ENCODE measurements around the gene RETREG2.

Gene RETREG2

DNA sequence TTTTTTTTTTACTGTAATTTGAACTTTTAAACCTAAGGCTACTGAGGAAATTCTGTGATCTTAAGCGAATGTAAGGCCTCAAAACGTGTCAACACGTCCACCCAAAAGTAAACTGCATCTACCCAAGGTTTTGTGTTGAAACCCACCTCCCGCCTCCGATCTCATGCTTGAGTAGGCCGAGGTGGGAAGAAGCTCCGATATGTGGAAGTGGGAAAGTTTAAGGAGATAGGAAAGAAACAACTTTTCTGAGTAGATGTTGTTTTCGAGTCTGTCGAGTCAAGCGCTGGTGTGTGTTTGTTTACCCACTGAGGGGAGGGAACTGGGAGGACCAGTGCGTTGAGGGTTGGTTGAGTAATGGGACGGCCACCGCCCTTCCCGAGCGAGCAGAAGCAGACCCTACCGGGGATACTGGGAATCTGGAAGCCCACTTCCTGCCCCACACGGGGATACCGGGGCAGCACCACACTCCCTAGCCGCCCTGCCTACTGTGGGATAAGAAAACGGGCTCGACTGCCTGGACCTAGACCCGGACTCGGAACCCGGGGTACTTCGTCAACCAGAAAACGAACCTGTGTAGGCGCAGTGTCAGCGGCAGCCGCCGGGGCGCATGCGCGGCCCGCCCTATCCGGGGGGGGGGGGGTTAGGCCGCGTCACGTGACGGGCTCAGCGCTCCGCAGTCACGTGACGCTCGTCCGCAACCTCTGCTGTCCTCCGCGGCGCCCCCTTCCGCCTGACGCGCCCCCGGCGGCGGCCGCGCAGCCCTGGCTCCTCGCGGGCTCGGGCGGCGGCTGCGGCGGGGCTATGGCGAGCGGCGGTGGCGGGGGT, at the start of gene RETREG2:
Gene RETREG2, plus strand, starts transcription at position 724 of the 825 bp plus-strand sequence. Its CDS starts 78 bp downstream, at position 802.
- H3K27ac Mint-ChIP-seq, result peak within 1 kb of the TSS; percentile 91
- H3K4me1 Mint-ChIP-seq (ENCODE audit: low read depth), result peaks cover 61% of the 10 kb centered on the region
- H3K9me3 Mint-ChIP-seq, result no peaks in the 10 kb centered on the region
- H3K36me3 Mint-ChIP-seq (ENCODE audit: low read depth), result peaks cover 35% of the 10 kb centered on the region
- H3K4me3 Mint-ChIP-seq, result peak within 1 kb of the TSS; percentile 88
- H3K27me3 Mint-ChIP-seq, result no peaks in the 10 kb centered on the region

DNA sequence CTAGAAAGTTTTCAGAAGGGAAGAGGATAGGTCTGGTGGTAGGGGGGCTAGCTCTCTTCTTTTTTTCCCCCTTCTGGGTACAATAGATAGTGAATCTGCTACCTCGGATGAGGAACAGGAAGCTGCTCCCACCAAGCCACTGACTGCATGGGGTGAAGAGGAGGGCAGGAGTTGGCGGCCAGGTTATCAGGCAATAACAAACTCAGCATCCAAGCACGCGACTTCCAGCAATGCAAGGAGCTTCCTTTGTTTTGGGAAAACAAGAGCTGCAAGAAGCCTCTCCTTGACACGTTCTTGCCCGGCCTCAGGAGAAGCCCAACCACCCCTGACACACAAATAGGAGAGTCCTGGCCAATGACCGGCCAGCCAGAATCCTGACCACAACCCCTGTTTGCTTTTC, 49.7 kb upstream of the RETREG2 start:
- Mint-ChIP-seq H3K27ac (no peak overlapping the region), H3K27me3 (no peaks in the 10 kb centered on the region), H3K36me3 (ENCODE audit: low read depth) (peaks cover 9% of the 10 kb centered on the region), H3K9me3 (no peaks in the 10 kb centered on the region), H3K4me1 (ENCODE audit: low read depth) (peaks cover 25% of the 10 kb centered on the region), H3K4me3 (no peak overlapping the region)

GRCh38 chr2:219129589-219129988, 48.5 kb upstream of the RETREG2 start:
- H3K27me3 Mint-ChIP-seq, result no peaks in the 10 kb centered on the region
- H3K4me3 Mint-ChIP-seq, result no peak overlapping the region

GRCh38 chr2:219131327-219131726, 46.7 kb upstream of the RETREG2 start:
- Mint-ChIP-seq H3K4me1 (ENCODE audit: low read depth) (no peaks in the 10 kb centered on the region), H3K36me3 (ENCODE audit: low read depth) (peaks cover 5% of the 10 kb centered on the region), H3K27me3 (no peaks in the 10 kb centered on the region), H3K4me3 (no peak overlapping the region), H3K27ac (no peak overlapping the region), H3K9me3 (no peaks in the 10 kb centered on the region)

More at GRCh38 chr2:219129589-219129988, 48.5 kb upstream of the RETREG2 start:
- Mint-ChIP-seq H3K4me1 (ENCODE audit: low read depth) (peaks cover 15% of the 10 kb centered on the region), H3K27ac (no peak overlapping the region), H3K9me3 (no peaks in the 10 kb centered on the region), H3K36me3 (ENCODE audit: low read depth) (peaks cover 9% of the 10 kb centered on the region)

DNA sequence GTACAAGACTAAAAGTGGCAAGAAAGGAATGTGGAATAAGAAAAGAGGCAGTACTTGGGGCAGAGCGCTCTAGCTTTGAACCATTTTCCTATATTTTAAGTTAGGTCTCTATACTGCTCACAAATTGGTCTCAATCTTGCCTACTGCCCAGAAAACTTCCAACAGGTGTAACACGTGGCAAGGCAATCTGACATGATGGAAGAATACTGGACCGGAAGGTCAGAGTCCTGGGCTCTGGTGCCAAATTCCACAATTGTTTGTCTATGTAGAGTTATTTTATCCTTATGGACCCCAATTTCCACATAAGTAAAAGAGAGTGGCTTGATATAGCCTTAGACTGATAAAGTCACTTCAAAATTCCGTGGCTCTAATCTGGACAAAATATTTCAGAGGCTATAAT, 46.3 kb upstream of the RETREG2 start:
- no peaks in the 10 kb centered on the region for H3K9me3 Mint-ChIP-seq
- H3K4me3 Mint-ChIP-seq, result no peak overlapping the region
- H3K36me3 Mint-ChIP-seq (ENCODE audit: low read depth), result peaks cover 5% of the 10 kb centered on the region
- H3K27ac Mint-ChIP-seq, result no peak overlapping the region
- no peaks in the 10 kb centered on the region for H3K27me3 Mint-ChIP-seq
- H3K4me1 Mint-ChIP-seq (ENCODE audit: low read depth), result no peaks in the 10 kb centered on the region

DNA sequence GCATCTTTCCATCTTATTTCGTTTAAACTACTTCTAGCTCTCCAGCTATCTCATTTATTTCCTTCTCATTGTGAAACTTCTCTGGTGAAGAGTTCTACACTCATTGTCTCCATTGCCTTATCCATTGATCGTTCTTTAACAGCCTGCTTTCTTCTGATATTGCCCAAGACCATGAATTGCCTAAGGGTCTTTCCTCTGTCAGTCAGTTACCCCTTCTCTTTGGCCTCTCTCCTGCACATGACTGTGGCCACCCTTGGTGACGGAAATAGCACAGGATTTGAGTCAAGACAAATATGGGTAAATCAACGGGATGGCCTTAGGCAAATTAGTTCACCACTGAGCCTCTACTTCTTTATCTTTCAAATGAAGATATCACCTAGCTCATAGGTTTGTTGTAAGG, 44.1 kb upstream of the RETREG2 start:
- no peaks in the 10 kb centered on the region for H3K27me3 Mint-ChIP-seq
- H3K27ac Mint-ChIP-seq, result no peak overlapping the region
- H3K36me3 Mint-ChIP-seq (ENCODE audit: low read depth), result peaks cover 9% of the 10 kb centered on the region
- H3K4me1 Mint-ChIP-seq (ENCODE audit: low read depth), result no peaks in the 10 kb centered on the region
- H3K9me3 Mint-ChIP-seq, result no peaks in the 10 kb centered on the region
- no peak overlapping the region for H3K4me3 Mint-ChIP-seq

DNA sequence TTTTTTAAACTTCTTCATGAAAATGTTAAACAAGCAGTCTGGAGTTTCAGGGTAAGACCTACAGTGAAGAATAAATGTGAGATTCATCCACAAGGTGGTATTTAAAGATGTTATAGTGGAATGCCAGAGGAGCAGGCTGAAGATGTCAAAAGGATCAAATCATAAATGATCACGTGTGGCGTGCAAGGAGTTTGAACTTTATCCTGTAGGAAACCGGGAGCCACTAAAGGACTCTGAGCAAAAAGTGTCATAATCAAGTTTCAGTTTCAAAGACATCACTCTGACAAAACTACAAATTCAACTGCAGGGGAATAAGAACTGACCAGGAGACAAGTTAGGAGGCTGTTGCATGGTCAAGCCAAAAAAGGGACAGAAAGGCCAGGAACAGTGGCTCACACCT, 37.4 kb upstream of the RETREG2 start:
- Mint-ChIP-seq H3K36me3 (ENCODE audit: low read depth) (peaks cover 47% of the 10 kb centered on the region), H3K9me3 (no peaks in the 10 kb centered on the region), H3K4me1 (ENCODE audit: low read depth) (no peaks in the 10 kb centered on the region), H3K27me3 (no peaks in the 10 kb centered on the region), H3K4me3 (no peak overlapping the region), H3K27ac (no peak overlapping the region)

- H3K9me3 Mint-ChIP-seq, result no peaks in the 10 kb centered on the region
- no peak overlapping the region for H3K4me3 Mint-ChIP-seq
- H3K27me3 Mint-ChIP-seq, result no peaks in the 10 kb centered on the region
- H3K36me3 Mint-ChIP-seq (ENCODE audit: low read depth), result peaks cover 55% of the 10 kb centered on the region
- no peak overlapping the region for H3K27ac Mint-ChIP-seq
- no peaks in the 10 kb centered on the region for H3K4me1 Mint-ChIP-seq (ENCODE audit: low read depth)
Observed at GRCh38 chr2:219142329-219142728, 35.7 kb upstream of the RETREG2 start.

GRCh38 chr2:219149667-219150066, 28.4 kb upstream of the RETREG2 start:
- Mint-ChIP-seq H3K4me3 (no peak overlapping the region), H3K27me3 (no peaks in the 10 kb centered on the region), H3K36me3 (ENCODE audit: low read depth) (peaks cover 49% of the 10 kb centered on the region), H3K4me1 (ENCODE audit: low read depth) (no peaks in the 10 kb centered on the region), H3K9me3 (no peaks in the 10 kb centered on the region), H3K27ac (no peak overlapping the region)

DNA sequence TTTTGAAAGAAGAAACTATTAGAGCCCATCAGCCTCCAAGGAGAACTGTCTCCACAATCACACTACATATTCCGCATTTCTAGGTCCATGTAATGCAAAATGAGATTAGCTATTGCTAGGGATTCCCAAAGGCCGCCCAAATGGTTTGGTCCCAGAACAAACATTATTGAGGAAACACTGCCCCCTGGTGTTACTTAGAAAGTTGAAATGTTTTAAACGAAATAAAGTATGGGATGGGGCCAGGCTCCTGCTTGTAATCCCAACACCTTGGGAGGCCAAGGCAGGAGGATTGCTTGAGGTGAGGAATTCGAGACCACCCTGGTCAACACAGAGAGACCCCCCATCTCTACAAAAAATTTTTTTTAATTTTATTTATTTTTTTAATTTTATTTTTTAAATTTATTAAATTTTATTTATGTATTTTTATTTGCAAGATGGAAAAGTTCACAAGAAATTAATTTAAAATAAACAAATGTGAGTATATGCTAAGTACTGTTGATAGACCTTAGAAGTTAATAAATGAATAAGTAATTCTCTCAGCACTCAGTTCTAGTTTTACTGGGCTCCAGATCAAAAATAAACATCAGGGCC, 22.9 kb upstream of the RETREG2 start:
- no peaks in the 10 kb centered on the region for H3K9me3 Mint-ChIP-seq

GRCh38 chr2:219157396-219157795, 20.7 kb upstream of the RETREG2 start:
- no peak overlapping the region for H3K4me3 Mint-ChIP-seq
- peaks cover 20% of the 10 kb centered on the region for H3K36me3 Mint-ChIP-seq (ENCODE audit: low read depth)
- H3K27me3 Mint-ChIP-seq, result no peaks in the 10 kb centered on the region
- no peak overlapping the region for H3K27ac Mint-ChIP-seq
- peaks cover 17% of the 10 kb centered on the region for H3K4me1 Mint-ChIP-seq (ENCODE audit: low read depth)
- no peaks in the 10 kb centered on the region for H3K9me3 Mint-ChIP-seq

More for the DNA sequence above, 22.9 kb upstream of the RETREG2 start:
- no peak overlapping the region for H3K4me3 Mint-ChIP-seq
- no peaks in the 10 kb centered on the region for H3K27me3 Mint-ChIP-seq
- peaks cover 27% of the 10 kb centered on the region for H3K36me3 Mint-ChIP-seq (ENCODE audit: low read depth)
- H3K27ac Mint-ChIP-seq, result no peak overlapping the region
- peaks cover 7% of the 10 kb centered on the region for H3K4me1 Mint-ChIP-seq (ENCODE audit: low read depth)

- no peak overlapping the region for H3K4me3 Mint-ChIP-seq
- no peaks in the 10 kb centered on the region for H3K9me3 Mint-ChIP-seq
- peaks cover 19% of the 10 kb centered on the region for H3K36me3 Mint-ChIP-seq (ENCODE audit: low read depth)
- H3K27me3 Mint-ChIP-seq, result no peaks in the 10 kb centered on the region
- H3K27ac Mint-ChIP-seq, result no peak overlapping the region
- peaks cover 17% of the 10 kb centered on the region for H3K4me1 Mint-ChIP-seq (ENCODE audit: low read depth)
Observed at GRCh38 chr2:219158025-219158424, 20.1 kb upstream of the RETREG2 start.

- H3K4me1 Mint-ChIP-seq (ENCODE audit: low read depth), result peaks cover 17% of the 10 kb centered on the region
- peaks cover 14% of the 10 kb centered on the region for H3K36me3 Mint-ChIP-seq (ENCODE audit: low read depth)
- no peaks in the 10 kb centered on the region for H3K9me3 Mint-ChIP-seq
- no peaks in the 10 kb centered on the region for H3K27me3 Mint-ChIP-seq
- H3K4me3 Mint-ChIP-seq, result no peak overlapping the region
- no peak overlapping the region for H3K27ac Mint-ChIP-seq
Observed at GRCh38 chr2:219158586-219158985, 19.5 kb upstream of the RETREG2 start.

DNA sequence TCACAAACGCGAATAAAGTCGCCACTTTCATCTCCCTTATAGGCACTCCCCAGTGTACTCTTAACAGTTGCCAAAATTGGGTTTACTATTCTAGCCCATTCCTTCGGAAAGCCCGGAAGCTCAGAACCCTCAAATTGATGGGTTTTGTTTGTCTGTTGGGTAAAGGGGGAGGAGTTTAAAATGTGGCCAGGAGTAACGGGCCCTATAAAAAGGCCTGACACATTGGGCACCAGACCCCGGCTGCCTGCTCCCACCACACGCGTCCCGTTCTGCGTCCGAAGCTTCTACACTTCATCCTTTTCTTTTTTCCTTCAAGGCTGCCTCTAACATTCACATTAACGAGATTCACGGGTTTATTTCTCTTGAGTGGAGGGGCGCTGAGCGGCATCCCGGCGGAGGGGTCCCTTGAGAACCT, 18.3 kb upstream of the RETREG2 start:
- no peaks in the 10 kb centered on the region for H3K9me3 Mint-ChIP-seq
- no peaks in the 10 kb centered on the region for H3K27me3 Mint-ChIP-seq
- H3K4me1 Mint-ChIP-seq (ENCODE audit: low read depth), result peaks cover 17% of the 10 kb centered on the region
- H3K4me3 Mint-ChIP-seq, result peak overlapping the region; percentile 86
- peak overlapping the region; percentile 92 for H3K27ac Mint-ChIP-seq
- H3K36me3 Mint-ChIP-seq (ENCODE audit: low read depth), result peaks cover 10% of the 10 kb centered on the region

DNA sequence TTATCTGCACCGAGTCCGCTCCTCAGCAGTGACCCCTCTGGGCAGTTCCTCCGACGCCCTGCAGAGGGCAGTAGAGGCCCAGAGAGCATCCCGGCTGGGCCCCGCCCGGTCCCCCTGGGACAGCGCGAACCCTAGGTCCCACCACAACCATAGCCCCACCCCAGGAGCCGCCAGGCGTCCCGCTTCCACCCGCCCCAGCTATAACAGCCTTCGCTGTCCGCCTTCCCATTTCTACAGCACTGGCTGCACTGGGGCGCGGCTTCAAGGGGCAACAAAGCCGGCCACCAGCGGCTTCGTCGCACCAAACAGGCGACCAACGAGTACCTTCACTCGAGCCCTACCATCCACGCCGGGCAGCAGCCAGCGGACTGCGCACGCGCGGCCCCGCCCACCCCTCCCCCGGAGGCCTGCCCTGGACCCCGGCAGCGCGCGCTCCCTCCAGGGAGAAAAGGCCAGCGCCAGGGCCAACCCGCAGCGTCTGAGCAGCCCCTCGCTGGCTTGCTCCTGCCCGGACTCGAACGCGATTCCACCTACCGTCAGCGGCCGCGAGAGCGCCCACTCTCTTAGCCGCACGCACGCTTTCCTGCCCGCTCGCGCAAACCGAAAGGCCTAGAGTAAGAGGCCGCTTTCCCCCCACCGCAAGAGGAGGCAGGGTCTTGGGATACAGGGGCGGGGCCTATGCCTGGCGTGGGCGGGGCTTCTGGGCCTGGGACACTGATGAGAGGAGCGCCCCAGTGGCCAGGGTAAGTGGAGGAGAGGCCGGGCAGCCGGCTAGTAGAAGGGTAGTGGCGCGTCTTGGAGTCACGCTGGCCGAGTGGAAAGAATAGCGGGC, 17.7 kb upstream of the RETREG2 start, which contains the start of gene NHEJ1:
Gene NHEJ1, minus strand, starts transcription at position 630 of the 832 bp plus-strand sequence. CDS start 2,453 bp downstream, outside the sequence.
- Mint-ChIP-seq H3K36me3 (ENCODE audit: low read depth) (peaks cover 10% of the 10 kb centered on the region), H3K4me1 (ENCODE audit: low read depth) (peaks cover 17% of the 10 kb centered on the region), H3K27me3 (no peaks in the 10 kb centered on the region), H3K27ac (peak within 1 kb of the TSS; percentile 92), H3K9me3 (no peaks in the 10 kb centered on the region), H3K4me3 (peak within 1 kb of the TSS; percentile 86)

Data from stimulated activated naive CD8-positive, alpha-beta T cell treated with anti-CD3 and anti-CD28 coated beads, Interleukin-15, Interleukin-2, amounts not matched to agents 100 ng/mL and 50 ng/mL, for 24 hours (primary cell).